Common myeloid progenitor, CD34-positive (primary cell): Measurements from ENCODE around the gene OR8K1. TPM values are rescaled to one million over a fixed set of nuclear protein-coding genes. Genes with fewer than 3 reads are reported as not detected.

Experiments used
- CTCF ChIA-PET: fragments of 350-600 bp; sonication (Branson Sonifier 250); formaldehyde crosslinking; loops from one replicate; lab custom pipeline; 2021; ENCODE audit warnings: antibody characterized with exemption; lab: Charles Lee
- POLR2A ChIA-PET: fragments of 350-600 bp; sonication (Branson Sonifier 250); formaldehyde crosslinking; loops from one replicate; lab custom pipeline; 2021; ENCODE audit warnings: antibody characterized with exemption; lab: Charles Lee
- DNase-seq, 3 donors: peaks; one replicate each; pipeline versions ENCODE4 v3.0.0 to v3.0.0-alpha.2; 2013
- H3K27ac ChIP-seq, 2 experiments: 1 replicate in 1 of 2; 2 replicates in 1 of 2; pipeline ENCODE4 v1.7.0; 2013; ENCODE audit warnings: inconsistent platforms in 2 of 2, low read length in 2 of 2, mild to moderate bottlenecking in 2 of 2, low read depth in 1 of 2, moderate library complexity in 1 of 2; ENCODE audit not compliant: severe bottlenecking in 2 of 2, insufficient read depth in 1 of 2, poor library complexity in 1 of 2
- H3K27me3 ChIP-seq, 5 experiments: replicated peaks in 2 of 5; 1 replicate in 3 of 5; 2 replicates in 2 of 5; pipeline versions ENCODE4 v1.6.1 to v1.7.0; 2013; ENCODE audit warnings: low read length in 4 of 5, mild to moderate bottlenecking in 2 of 5, moderate library complexity in 2 of 5, inconsistent platforms in 1 of 5; ENCODE audit not compliant: insufficient read depth in 5 of 5, control insufficient read depth in 4 of 5
- H3K36me3 ChIP-seq, 4 experiments: 1 replicate in 2 of 4; 2 replicates in 2 of 4; pipeline versions ENCODE4 v1.6.1 to v1.7.0; 2013; ENCODE audit warnings: low read length in 3 of 4, control low read depth in 1 of 4, mild to moderate bottlenecking in 1 of 4; ENCODE audit not compliant: control insufficient read depth in 4 of 4, insufficient read depth in 4 of 4
- H3K4me1 ChIP-seq, 4 experiments: 1 replicate in 3 of 4; 2 replicates in 1 of 4; pipeline versions ENCODE4 v1.6.1 to v1.7.1; 2013; ENCODE audit warnings: low read length in 3 of 4, mild to moderate bottlenecking in 3 of 4, control low read depth in 1 of 4, inconsistent platforms in 1 of 4, moderate library complexity in 1 of 4; ENCODE audit not compliant: control insufficient read depth in 4 of 4, insufficient read depth in 4 of 4; ENCODE audit errors: control extremely low read depth in 1 of 4
- H3K4me3 ChIP-seq, 7 experiments: 1 replicate in 4 of 7; 2 replicates in 3 of 7; pipeline versions ENCODE4 v1.5.1 to v1.7.0; 2013; ENCODE audit warnings: mild to moderate bottlenecking in 7 of 7, low read length in 6 of 7, moderate library complexity in 6 of 7, inconsistent platforms in 2 of 7, low read depth in 2 of 7, control low read depth in 1 of 7; ENCODE audit not compliant: insufficient read depth in 4 of 7, control insufficient read depth in 1 of 7; ENCODE audit errors: extremely low read depth in 1 of 7
- H3K9me3 ChIP-seq, 5 experiments: 1 replicate in 4 of 5; 2 replicates in 1 of 5; pipeline versions ENCODE4 v1.6.1 to v1.7.1; 2013; ENCODE audit warnings: low read length in 4 of 5, mild to moderate bottlenecking in 2 of 5, inconsistent platforms in 1 of 5, low read depth in 1 of 5, moderate library complexity in 1 of 5; ENCODE audit not compliant: control insufficient read depth in 4 of 5, insufficient read depth in 2 of 5; ENCODE audit errors: control extremely low read depth in 1 of 5
- WGBS: methylation state at CpG from one replicate; pipeline ENCODE4 v1.1.5; 2013; ENCODE audit not compliant: insufficient coverage; 5-methylcytosine and 5-hydroxymethylcytosine counted together
- polyA plus RNA-seq: library from polyadenylated mRNA; unstranded; fragments of 120-200 nt; gene quantifications from one replicate; pipeline ENCODE4 v1.2.1, GENCODE V29; 2013

Gene OR8K1
- not detected for polyA plus RNA-seq

DNA sequence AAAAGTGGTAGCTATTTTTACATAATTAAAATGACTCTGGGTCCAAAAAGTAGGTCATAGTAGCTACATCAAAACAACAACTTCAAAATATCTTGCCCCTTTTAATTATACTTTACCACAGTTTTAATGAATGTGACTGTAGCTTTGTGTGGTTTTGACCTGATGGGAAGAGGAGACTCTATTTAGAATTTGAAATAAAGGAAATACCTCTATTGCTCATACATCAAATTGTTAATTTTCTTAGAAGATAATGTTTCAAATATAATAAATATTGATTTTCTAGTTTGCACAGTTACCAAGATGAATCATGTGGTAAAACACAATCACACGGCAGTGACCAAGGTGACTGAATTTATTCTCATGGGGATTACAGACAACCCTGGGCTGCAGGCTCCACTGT, at the start of gene OR8K1:
TSS of gene OR8K1 (plus strand) at position 301 of the 400 bp plus-strand sequence. CDS start at position 301, 0 bp downstream.
- 100% methylated on average over 1 of the region's 1 CpG for WGBS
- peaks cover 0 to 2% (median 0%) of the 10 kb centered on the region in 5 experiments for H3K9me3 ChIP-seq
- no peaks in the 10 kb centered on the region for H3K36me3 ChIP-seq
- no peaks in the 10 kb centered on the region for H3K27me3 ChIP-seq
- no peak within 1 kb of the TSS for H3K4me3 ChIP-seq
- CTCF ChIA-PET, result no interaction called here
- H3K27ac ChIP-seq, result no peak within 1 kb of the TSS
- no peaks in the 10 kb centered on the region for H3K4me1 ChIP-seq
- POLR2A ChIA-PET, result no interaction called here
- no peak for DNase-seq

DNA sequence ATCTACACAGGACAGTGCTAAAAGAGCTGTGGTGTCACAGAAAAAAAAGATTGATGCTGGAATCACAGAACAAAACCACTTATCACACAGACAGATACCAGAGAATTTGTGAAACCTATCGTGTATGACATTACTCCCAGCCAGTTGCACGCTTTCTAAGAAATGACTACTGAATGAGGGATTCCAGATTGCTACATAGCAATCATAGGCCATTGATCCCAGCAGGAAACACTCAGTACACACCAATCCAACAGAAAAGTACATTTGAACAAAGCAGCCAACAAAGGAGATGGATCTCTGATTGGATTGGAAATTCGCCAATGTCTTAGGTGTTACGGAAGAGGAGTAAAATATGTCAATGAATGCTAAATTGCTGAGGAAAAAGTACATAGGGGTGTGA, 48.9 kb upstream of the OR8K1 start:
- Histone ChIP-seq H3K4me1 (no peaks in the 10 kb centered on the region), H3K36me3 (no peaks in the 10 kb centered on the region), H3K9me3 (no peaks in the 10 kb centered on the region), H3K27me3 (no peaks in the 10 kb centered on the region), H3K27ac (no peak overlapping the region), H3K4me3 (no peak overlapping the region)
- WGBS, result 100% methylated on average over 4 of the region's 4 CpGs
- ChIA-PET POLR2A (no interaction called here), CTCF (no interaction called here)
- no peak for DNase-seq

DNA sequence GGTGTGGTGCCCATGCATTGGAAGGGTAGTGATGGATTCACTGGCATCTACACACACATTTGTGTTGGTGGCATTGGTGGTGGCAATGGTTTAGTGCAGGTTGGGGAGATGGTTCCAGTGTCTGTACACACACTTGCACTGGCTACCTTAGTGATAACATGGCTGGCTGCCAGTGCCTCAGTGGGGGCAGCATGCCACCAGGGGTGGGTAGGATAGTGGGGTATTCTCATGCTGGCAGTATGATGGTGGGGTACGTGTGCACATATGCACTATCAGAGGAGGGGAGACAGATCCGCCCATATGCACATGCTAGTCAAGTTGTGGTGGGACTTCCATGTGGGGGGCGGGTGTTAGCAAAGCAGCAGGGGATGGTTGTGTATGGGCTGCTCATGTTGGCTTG, 38.0 kb upstream of the OR8K1 start:
- Histone ChIP-seq H3K36me3 (no peaks in the 10 kb centered on the region), H3K4me1 (no peaks in the 10 kb centered on the region), H3K27ac (no peak overlapping the region), H3K27me3 (no peaks in the 10 kb centered on the region), H3K4me3 (no peak overlapping the region), H3K9me3 (peaks cover 0 to 6% (median 0%) of the 10 kb centered on the region in 5 experiments)
- 95% methylated on average over 2 of the region's 3 CpGs for WGBS
- ChIA-PET CTCF (no interaction called here), POLR2A (no interaction called here)
- DNase-seq, result no peak

DNA sequence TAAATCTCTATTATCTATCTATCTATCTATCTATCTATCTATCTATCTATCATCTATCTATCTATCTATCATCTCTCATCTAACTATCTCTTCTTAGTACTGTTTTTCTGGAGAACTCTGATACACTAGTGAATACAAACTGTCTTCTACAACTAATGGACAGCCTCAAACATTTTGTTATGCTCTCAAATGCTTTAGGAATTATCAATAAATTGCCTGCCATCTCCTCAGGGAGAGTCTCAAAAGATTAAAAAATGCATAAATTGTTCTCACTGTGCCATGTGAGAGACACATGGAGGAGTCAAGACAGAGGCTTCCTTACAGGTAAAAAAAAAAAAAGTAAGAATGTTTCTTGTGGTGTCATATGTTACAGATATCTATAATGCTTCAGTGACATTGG, 31.0 kb upstream of the OR8K1 start, which contains the start of gene OR8K3:
TSS of gene OR8K3 (plus strand) at position 301 of the 400 bp plus-strand sequence. CDS start 3,163 bp downstream, outside the sequence.
- Histone ChIP-seq H3K4me3 (no peak within 1 kb of the TSS), H3K4me1 (no peaks in the 10 kb centered on the region), H3K27me3 (no peaks in the 10 kb centered on the region), H3K9me3 (no peaks in the 10 kb centered on the region), H3K27ac (no peak within 1 kb of the TSS), H3K36me3 (no peaks in the 10 kb centered on the region)
- DNase-seq, result no peak
- ChIA-PET POLR2A (no interaction called here), CTCF (no interaction called here)

DNA sequence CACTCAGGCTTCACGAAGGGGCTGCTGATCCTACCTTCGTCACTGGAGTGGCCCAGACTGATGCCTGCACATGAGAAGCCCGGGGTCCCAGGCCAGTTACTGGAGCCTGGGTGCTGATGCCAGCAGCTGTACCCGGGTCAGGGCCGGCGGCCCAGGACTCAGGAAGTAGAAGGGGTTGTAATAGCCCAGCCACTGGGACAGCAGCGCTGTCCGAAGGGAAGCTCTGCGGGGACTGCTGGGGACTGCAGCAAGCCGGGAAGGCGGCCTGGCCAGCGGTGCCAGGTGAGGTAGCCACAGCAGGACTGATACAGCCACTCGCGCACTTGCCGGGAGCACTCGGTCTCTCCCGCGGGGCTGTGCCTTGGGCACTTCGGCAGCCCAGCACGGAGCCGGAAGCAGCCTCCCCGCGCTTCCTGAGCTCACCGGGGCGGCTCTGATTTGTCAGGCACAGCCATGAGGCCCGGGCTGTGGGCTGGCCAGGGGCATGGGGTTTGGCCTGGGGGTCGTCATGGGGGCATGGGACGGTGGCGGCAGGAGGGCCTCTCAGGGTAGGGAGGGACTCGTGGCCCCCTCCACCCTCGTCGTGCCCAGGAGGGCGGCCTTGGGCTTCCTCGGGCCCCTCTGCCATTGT, 13.9 kb upstream of the OR8K1 start:
- Histone ChIP-seq H3K27me3 (no peaks in the 10 kb centered on the region), H3K4me1 (no peaks in the 10 kb centered on the region), H3K9me3 (no peaks in the 10 kb centered on the region), H3K27ac (no peak overlapping the region), H3K4me3 (no peak overlapping the region), H3K36me3 (no peaks in the 10 kb centered on the region)
- 94% methylated on average over 33 of the region's 34 CpGs for WGBS
- ChIA-PET CTCF (no interaction called here), POLR2A (no interaction called here)
- no peak for DNase-seq

DNA sequence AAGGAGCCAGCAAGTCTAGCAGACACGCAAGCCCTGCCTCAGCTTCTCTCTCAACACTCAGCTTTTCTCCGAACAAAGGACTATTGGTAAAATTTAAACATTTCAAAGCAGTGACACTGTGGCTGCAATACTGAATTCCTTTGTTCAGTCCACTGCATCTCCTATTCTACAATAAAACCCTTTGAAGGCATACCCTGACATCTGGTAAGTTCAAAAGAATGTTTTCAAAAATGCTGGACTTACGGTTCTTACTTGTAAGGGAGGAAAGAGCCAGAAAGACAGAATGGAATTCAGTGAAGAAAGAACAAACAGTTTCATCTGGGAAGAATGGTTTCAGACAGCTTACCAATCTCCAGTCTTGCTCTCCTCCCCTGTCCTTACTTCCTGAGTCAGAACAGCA, 12.7 kb upstream of the OR8K1 start:
- Histone ChIP-seq H3K4me3 (no peak overlapping the region), H3K27me3 (no peaks in the 10 kb centered on the region), H3K27ac (no peak overlapping the region), H3K9me3 (peaks cover 0 to 3% (median 0%) of the 10 kb centered on the region in 5 experiments), H3K36me3 (no peaks in the 10 kb centered on the region), H3K4me1 (no peaks in the 10 kb centered on the region)
- CTCF ChIA-PET, result no interaction called here
- 66% methylated on average over 2 of the region's 3 CpGs for whole genome bisulfite sequencing
- POLR2A ChIA-PET, result no interaction called here
- DNase-seq, result no peak

DNA sequence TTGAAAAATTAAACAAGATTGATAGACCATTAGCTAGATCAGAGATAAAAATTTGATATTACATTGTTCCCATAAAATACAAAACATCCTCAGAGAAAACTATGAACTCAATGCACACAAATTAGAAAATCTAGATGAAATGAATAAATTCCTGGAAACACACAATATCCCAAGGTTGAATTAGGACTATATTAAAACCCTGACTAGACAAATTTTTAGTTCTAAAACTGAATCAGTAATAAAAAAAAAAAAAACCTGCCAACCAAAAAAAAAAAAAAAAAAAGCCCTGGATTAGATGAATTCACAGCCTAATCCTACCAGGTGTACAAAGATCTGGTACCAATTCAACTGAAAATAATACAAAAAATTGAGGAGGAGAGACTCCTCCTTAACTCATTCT, 5.5 kb upstream of the OR8K1 start:
- H3K9me3 ChIP-seq, result peaks cover 0 to 3% (median 0%) of the 10 kb centered on the region in 5 experiments
- no peak for DNase-seq
- POLR2A ChIA-PET, result no interaction called here
- H3K4me3 ChIP-seq, result no peak overlapping the region
- no peaks in the 10 kb centered on the region for H3K36me3 ChIP-seq
- H3K27me3 ChIP-seq, result no peaks in the 10 kb centered on the region
- no peaks in the 10 kb centered on the region for H3K4me1 ChIP-seq
- CTCF ChIA-PET, result no interaction called here
- no peak overlapping the region for H3K27ac ChIP-seq
